Measurements from ENCODE around the gene PDE4D.

GRCh38 chr5:59645380-59645779, 248.1 kb downstream of the PDE4D start:
- no peak for TF ChIP-seq CTCF (conservative IDR thresholded peaks at IDR 0.05; ENCODE audit: low read depth, low read length)
- no peak for TF ChIP-seq EZH2phosphoT487 (IDR thresholded peaks at IDR 0.05; ENCODE audit: borderline replicate concordance, low read length)
